ENCODE data around the gene NDRG4.

Gene NDRG4

DNA sequence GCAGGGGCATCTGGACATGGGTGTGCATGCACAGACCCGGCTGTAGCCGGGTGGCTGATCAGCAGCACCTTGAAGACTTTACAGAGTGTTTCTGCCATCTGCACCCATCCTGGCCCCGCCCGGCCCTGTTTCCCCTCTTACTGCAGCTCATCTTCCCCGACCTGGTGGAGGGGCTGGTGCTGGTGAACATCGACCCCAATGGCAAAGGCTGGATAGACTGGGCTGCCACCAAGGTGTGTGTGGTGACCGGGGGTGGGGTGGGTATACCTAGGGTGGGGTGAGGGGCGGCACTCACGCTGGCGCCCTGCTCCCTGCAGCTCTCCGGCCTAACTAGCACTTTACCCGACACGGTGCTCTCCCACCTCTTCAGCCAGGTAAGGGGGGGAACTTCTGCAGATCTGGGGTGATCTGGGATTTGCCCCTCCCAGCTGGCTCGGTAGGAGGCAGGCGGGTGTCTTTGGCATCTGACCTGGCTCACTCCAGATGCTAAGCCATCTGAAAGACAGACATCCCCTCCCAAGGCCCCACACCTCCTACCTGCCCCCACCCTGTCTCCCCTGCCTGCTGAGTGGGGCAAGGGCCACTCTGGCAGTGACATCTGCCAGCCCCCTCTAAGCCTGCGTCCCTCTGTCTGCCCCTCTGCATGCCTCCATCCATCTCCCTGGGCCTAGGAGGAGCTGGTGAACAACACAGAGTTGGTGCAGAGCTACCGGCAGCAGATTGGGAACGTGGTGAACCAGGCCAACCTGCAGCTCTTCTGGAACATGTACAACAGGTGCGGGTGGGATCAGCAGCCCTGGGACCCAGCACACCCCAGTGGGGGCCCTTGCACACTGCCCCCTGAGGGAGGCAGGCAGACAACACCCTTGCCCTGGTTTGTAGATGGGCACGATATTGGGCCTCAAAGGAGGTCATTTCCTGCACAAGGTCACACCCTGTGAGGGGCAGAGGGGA, 6.6 kb downstream of the NDRG4 start:
- H3K4me3 ChIP-seq (ENCODE audit: low read length): no peak overlapping the region
- DNase-seq (ENCODE audit: low read depth, low spot score): no peak

DNA sequence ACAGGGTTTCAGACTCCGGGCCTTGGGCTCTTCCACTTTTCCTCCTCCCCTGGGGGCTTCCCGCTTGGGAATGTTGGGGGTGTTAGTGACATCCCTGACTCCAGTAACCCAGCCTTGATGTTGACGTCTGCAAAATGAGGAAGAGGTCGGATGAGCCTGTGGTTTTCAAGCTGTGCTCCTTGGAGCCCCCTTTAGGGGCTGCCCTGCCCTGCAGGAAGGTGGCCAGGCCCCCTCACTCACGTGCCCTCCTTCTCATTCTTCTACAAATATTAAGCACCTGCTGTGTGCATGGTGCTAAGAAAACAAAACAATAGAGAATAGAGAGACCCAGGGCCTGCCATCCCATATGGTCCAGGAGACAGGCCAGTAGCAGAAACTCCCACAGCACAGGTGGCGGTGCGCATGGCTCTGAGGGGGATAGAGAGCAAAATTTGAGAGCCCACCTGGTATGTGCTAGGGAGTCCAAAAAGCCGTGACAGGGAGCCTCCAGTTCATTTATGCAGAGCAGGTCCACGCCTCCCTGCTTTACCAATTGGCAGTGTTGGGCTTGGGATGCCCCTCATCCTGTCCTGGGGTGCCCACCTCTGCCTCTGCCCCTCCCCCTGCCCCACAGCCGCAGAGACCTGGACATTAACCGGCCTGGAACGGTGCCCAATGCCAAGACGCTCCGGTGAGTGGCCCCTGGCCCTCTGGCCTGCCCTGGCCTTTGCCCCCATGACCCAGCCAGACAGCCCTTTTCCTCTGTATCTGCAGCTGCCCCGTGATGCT, 7.4 kb downstream of the NDRG4 start:
- no peak overlapping the region for H3K4me3 ChIP-seq (ENCODE audit: low read length)

DNA sequence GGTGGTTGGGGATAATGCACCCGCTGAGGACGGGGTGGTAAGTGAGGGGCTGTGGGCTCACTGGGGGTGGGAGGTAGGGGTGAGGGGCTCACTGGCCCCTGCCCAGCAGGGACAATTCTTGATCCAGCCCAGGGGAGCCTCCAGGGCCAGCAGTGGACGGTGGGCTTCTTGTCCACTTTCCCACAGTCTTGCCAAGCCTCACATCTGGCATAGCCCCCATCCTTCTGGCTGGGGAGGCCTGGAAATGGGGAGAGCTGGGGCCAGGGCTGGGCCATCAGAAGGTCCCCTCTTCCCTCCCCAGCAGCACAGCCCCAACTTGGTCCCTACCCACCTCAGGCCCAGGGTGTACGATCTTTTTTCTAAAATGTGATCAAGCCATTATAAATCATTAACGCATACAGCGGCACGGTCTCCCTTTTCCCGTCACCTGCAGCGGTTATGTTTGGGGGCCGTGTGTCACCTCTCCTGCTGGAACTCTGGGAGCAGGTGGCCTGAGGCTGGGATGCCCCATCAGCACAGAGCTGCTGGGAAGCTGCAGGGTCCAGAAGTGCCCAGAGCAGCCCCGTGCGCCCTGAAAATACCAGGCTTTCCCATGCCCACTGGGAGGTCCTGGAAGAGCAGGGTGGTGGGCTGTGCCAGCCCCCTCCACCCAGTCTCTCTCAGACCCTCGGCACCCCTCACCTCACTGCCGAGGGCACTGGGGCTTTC, 8.2 kb downstream of the NDRG4 start:
- no peak overlapping the region for H3K4me3 ChIP-seq (ENCODE audit: low read length)
- DNase-seq (ENCODE audit: low read depth, low spot score): no peak

More for the DNA sequence above, 7.4 kb downstream of the NDRG4 start:
- no peak for DNase-seq (ENCODE audit: low read depth, low spot score)

DNA sequence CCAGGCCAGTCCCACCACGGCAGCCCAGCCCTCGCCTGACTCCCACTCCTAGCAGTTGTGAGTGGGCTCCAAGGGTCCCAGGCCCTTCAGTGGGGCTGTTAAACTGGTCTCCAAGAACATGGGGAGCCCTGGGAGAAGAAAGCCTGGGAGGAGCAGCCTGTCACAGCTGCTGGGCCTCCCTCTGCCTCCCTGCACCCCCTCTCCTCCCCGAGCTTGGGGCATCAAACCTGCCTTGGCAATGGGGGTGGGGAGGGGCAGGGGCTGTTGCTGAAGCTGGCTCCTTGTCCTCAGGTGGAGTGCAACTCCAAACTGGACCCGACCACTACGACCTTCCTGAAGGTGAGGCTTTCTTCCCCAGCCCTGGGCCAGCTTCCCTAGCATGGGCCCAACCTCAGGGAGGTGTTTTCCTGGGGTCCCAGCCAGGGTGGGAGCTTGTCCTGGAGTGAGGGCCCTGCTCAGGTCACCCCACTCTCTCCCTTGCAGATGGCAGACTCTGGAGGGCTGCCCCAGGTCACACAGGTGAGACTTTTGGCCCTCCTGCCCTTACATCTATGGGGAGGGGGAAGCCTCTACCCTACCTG, 8.8 kb downstream of the NDRG4 start:
- H3K4me3 ChIP-seq (ENCODE audit: low read length): no peak overlapping the region
- no peak for DNase-seq (ENCODE audit: low read depth, low spot score)

DNA sequence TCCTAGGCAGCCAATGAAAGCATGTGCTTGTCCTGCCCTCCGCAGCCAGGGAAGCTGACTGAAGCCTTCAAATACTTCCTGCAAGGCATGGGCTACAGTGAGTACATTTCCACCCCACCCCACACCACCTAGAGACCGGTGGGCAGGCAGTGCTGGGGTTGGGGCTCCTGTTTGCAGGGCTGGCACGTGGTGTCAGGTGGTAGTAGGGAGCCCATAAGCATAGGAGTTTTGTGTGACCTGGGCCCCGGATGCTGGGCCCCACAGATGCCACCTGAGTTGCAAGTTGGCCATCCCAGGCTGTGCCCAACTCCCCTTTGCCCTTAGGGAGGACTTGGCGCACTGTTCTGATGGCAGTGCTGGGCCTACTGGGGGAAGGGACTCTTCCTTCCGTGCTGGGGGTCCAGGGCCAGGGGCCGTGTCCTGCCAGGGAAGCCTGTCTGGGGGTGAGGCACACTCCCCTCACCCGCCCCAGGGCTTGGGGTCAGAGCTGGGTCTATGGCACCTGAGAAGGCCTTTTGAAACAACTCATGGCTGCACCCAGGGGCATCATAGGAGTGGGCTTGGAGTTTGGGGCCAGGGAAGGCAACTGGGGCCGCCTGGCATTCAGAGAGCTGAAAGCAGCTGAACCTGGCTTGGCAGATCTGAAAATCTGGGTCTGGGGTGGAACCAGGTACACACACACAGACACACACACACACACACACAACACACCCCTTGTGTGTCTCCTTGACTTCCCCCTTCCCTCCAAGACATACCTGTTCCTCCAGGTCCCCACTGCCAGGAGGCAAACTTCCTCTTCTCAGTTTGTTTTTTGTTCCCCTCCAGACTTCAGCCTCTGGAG, 9.5 kb downstream of the NDRG4 start:
- no peak for DNase-seq (ENCODE audit: low read depth, low spot score)
- no peak overlapping the region for H3K4me3 ChIP-seq (ENCODE audit: low read length)

DNA sequence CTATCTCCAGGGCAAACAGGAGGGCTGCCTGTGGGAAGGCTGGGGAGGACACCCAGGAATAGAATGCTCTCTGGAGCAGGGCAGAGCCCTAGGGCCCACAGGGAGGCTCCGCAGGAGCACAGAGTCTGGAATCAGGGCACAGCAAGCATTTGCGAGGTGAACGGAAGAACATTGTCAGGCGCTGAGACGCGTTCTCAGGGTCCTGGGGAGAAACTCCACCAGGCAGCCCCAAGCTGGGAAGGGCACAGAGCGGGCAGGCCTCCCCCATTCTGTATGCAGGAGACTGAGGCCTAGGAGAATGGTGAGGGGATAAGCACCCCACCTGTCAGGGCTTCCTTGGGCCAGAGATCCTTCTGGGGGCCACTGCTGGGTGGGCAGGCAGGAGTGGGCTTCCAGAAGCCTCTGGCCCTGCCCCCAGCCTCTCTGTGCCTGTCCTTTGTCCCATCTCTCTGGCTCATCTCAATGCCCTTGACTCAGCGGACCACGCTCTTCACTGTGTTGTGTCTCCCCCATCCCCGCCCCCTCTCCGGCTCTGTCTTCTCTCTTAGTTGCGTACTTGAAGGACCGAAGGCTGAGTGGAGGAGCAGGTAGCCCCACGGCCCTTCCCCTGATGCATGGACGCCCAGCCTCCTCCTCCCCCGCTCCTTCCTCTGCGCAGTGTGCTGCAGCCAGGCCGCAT, 10.3 kb downstream of the NDRG4 start:
- no peak overlapping the region for H3K4me3 ChIP-seq (ENCODE audit: low read length)
- no peak for DNase-seq (ENCODE audit: low read depth, low spot score)

DNA sequence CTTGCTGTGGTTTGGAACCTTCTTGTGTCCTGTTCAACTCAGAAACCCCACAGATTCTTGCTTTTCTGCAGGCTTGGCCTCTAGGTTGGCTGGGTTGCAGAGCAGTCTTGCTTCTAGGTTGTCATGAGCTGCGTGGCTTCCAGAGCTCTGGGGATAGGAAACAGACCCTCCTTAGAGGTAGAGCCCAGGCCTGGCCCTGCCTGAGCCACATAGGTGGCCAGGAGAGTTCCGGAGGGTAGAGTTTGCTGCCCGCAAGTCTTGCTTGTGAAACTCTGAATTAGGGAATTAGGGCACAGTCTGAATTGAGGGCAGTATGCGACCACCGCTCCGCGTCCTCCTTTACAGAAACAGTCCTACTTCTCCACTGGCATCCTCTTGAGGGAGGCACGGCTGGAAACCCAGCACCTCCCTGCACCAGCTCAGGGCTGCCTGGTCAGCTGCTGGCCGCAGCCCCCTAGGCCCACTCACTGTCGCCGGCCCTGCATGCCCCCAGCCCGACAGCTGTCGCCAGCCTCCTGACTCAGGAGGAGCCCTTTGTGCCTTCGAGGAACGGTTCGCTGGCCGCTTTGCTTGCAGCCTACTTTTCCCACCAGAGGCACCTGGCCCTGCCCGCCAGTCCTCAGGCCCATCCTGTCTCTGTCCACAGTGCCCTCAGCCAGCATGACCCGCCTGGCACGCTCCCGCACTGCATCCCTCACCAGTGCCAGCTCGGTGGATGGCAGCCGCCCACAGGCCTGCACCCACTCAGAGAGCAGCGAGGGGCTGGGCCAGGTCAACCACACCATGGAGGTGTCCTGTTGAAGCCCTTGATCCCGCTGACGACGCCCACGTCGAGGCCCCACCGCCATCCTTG, 11.1 kb downstream of the NDRG4 start:
- H3K4me3 ChIP-seq (ENCODE audit: low read length): no peak overlapping the region

DNA sequence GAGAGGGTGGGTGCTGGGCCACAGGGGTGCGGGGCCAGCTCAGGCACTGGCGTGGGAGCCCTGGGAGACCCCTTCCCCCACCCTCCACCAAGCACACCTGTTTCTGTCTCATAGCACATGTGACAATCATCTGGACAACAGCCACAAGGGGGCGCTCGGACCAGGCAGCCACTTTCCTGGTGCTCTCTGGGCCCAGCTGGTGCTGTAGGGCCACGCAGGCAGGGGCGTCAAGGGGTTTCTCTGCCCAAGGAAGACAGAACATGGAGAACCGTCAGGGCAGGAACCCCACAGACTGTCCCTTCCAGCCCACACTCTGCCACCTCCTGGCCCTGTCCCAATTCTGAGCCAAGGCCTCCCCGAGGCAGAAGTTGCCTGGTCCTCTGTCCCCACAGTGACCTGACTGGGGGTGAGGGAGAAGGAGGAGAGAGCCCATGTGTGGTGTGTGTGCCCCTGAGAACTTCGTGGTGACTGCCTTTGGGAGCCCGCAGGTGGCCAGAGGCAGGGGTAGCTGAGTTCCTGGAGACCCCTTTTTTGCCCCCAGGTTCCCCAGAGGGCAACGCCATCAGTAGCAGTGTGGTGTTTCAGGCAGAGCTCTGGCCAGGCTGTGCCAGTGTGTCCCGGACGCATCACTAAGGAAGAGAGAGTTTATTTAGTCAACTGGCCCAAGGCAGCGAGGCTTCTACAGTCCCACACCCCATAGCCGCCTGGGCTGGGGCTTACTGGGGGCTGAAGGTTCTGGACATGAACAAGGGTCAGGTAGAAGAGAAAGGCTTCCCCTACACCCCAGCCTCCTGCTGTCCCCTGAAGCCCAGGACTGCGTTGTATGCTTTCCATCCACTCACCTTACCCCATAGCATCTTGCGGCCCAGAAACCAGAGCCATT, 12.2 kb downstream of the NDRG4 start:
- DNase-seq (ENCODE audit: low read depth, low spot score): peak; percentile 44
- no peak overlapping the region for H3K4me3 ChIP-seq (ENCODE audit: low read length)

More for the DNA sequence above, 11.1 kb downstream of the NDRG4 start:
- no peak for DNase-seq (ENCODE audit: low read depth, low spot score)

DNA sequence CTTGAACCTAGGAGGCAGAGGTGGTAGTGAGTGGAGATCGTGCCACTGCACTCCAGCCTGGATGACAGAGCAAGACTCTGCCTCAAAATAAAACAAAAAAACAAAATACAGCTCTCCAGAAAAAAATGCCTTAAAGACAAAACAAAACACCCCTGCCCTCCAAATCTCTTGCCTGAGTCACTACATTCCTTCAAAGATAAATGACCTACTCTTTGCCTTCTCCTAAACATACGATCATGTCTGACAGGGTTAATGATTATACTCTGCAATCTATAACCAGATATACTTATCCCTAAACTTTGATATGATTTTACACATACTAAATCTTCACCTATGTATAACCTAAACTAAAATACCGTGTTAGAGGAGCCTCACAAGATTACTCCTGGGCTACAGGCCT, 13.9 kb downstream of the NDRG4 start:
- no peak for DNase-seq (ENCODE audit: low read depth, low spot score)
- no peak overlapping the region for H3K4me3 ChIP-seq (ENCODE audit: low read length)

DNA sequence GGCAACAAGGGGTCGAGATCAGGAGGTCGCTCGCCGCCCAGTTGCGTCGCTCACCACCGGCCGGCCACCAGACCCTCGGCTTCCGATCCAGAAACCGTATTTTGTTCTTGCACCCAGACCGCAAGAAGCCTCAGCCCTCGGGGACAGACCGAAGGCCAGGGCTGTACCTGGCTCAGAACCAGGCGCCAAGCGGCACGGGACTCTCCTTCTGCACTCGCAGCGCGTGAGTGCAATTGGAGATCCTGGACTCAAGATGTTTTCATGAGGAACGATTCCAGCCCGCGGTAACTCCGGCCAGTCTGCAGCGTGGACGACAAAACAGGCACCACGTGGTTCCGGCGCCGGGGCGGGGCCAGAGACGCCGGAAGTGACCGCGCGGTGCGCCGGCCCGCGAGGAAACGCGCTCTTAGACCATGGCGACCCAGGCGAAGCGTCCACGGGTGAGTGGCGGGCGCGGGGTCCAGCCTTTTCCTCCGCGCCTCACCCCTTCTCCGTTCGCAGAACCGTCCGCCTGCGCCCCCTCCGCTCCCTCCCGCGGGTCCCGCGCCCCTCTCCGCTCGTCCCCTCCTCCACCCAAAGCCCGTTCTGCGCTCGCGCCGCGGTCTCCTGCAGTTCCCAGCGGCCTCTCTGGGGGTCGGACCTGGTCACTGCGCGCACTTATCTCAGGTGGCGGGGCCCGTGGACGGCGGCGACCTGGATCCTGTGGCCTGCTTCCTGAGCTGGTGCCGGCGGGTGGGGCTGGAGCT, 15.4 kb downstream of the NDRG4 start, which contains the start of gene SETD6:
TSS of gene SETD6 (plus strand) at position 393 of the 746 bp plus-strand sequence. CDS start at position 414, 21 bp downstream.
- H3K4me3 ChIP-seq (ENCODE audit: low read length): no peak within 1 kb of the TSS
- DNase-seq (ENCODE audit: low read depth, low spot score): no peak

DNA sequence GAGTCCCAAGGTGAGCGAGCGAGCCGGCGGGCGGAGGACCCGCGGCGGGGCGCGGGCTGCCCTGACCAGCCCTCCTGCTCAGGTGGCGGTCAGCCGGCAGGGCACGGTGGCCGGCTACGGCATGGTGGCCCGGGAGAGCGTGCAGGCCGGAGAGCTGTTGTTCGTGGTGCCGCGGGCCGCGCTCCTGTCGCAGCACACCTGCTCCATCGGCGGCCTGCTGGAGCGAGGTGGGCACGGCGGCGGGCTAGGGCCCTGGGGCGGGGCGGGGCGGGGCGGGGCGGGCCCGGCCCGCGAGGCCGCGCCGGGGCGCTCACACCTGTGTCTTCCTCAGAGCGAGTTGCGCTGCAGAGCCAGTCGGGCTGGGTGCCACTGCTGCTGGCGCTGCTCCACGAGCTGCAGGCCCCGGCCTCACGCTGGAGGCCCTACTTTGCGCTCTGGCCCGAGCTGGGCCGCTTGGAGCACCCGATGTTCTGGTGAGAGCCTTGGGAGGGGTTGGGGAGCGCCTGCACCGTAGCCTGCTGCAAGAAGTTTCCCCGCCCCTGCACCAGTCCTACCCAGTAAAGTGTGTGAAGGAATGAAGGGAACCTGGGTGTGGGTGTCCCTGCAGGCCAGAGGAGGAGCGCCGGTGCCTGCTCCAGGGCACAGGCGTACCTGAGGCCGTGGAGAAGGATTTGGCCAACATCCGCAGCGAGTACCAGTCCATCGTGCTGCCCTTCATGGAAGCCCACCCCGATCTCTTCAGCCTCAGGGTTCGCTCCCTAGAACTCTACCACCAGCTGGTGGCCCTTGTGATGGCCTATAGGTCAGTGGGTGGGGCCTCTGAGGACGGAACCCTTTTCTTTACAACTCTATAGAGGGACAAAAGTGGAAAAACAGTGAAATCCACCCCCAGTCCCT, 16.2 kb downstream of the NDRG4 start:
- H3K4me3 ChIP-seq (ENCODE audit: low read length): no peak overlapping the region
- DNase-seq (ENCODE audit: low read depth, low spot score): no peak

DNA sequence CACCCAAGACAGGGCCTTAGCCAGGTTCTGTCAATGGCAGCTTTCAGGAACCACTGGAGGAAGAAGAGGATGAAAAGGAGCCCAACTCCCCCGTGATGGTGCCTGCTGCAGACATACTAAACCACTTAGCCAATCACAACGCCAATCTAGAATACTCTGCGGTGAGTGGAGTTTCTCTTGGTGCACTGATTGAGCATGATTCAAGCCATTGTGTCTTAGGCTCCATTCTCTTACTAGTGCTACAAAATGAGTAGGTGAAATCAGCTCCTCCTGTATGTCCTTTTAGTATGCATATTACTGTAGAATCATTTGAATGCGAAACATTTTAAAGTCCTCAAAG, 16.8 kb downstream of the NDRG4 start:
- H3K4me3 ChIP-seq (ENCODE audit: low read length): no peak overlapping the region

DNA sequence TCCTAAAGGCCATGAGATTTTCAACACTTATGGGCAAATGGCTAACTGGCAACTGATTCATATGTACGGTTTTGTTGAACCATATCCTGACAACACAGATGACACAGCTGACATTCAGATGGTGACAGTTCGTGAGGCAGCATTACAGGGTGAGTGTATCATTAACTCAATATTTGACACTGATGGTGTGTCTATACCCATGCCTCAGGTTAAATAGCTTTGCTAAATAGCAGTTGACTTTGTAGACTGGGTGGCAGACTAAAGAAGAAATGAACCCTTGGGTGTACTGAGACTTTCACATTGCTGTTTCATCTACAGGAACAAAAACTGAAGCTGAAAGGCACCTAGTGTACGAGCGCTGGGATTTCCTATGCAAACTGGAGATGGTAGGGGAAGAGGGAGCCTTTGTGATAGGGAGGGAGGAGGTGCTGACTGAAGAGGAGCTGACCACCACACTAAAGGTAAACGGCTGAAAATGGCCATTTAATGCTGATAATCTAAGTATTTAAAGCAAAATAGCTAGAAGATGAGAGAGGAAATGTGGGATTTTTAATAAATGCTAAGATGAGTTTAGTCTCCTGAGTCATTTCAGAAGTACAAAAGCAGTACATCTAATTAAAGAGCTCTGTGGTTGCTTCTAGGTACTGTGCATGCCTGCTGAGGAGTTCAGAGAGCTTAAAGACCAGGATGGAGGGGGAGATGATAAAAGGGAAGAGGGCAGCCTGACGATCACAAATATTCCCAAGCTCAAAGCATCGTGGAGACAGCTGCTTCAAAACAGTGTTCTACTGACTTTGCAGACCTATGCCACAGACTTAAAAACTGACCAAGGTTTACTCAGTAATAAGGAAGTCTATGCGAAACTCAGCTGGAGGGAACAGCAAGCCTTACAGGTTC, 18.4 kb downstream of the NDRG4 start:
- no peak for DNase-seq (ENCODE audit: low read depth, low spot score)
- H3K4me3 ChIP-seq (ENCODE audit: low read length): no peak overlapping the region

More for the DNA sequence above, 16.8 kb downstream of the NDRG4 start:
- DNase-seq (ENCODE audit: low read depth, low spot score): no peak

DNA sequence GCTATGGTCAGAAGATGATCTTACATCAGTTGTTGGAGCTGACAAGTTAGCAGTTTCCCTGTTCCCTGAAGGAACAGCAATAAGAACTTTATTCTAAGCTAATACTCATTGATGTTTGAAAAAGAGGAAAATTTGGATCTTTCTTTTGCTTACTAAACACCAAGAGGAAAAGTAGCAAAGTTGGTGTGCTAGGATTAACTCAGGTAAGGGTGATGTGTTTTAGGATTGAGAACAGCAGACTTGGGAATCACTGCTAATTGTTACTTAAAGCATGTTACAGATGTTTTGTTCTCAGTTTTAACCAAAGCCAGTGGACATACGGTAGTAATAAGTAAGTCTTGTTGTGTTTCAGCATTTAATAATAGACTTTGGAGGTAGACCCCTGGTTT, 19.0 kb downstream of the NDRG4 start:
- DNase-seq (ENCODE audit: low read depth, low spot score): no peak
- no peak overlapping the region for H3K4me3 ChIP-seq (ENCODE audit: low read length)

Measured in Jurkat, Clone E6-1 (cell line).